OCI-LY7 (cell line): ENCODE results near the gene COG7. TPM values are rescaled to one million over a fixed set of nuclear protein-coding genes. Genes with fewer than 3 reads are reported as not detected.

Experiments used
- BruUV-seq: library from RNA; stranded (reverse); fragments of 400-500 nt; replicated peaks from 2 replicates; lab custom pipeline; 2021; lab: Mats Ljungman, UMichigan
- CTCF ChIA-PET: fragments of 300-600 bp; sonication (Branson Sonifier 250); formaldehyde crosslinking; loops from one replicate; lab custom pipeline; 2022; ENCODE audit warnings: antibody characterized with exemption; ENCODE audit not compliant: unreplicated experiment; lab: Charles Lee
- POLR2A ChIA-PET: fragments of 300-600 bp; sonication (Branson Sonifier 250); formaldehyde crosslinking; loops from one replicate; lab custom pipeline; 2022; ENCODE audit warnings: antibody characterized with exemption; lab: Charles Lee
- DNase-seq: peaks from one replicate; pipeline ENCODE4 v3.0.0-alpha.2; 2015; ENCODE audit warnings: low spot score
- H2AFZ ChIP-seq: fragments of 200-600 bp; sonication (generic), shearing (Covaris generic); 2 replicates; pipeline ENCODE4 v1.6.1; 2014; ENCODE audit warnings: mild to moderate bottlenecking, antibody characterized with exemption, low read length, moderate library complexity
- H3K27ac ChIP-seq: fragments of 200-600 bp; sonication (generic); 2 replicates; pipeline ENCODE4 v1.5.1; 2014; ENCODE audit warnings: mixed run types, low read depth, mild to moderate bottlenecking, moderate library complexity, low read length, inconsistent platforms; ENCODE audit not compliant: poor library complexity, severe bottlenecking
- H3K36me3 ChIP-seq: fragments of 200-600 bp; sonication (generic); 2 replicates; pipeline ENCODE4 v1.6.1; 2014; ENCODE audit warnings: mild to moderate bottlenecking, antibody characterized with exemption, low read length, moderate library complexity, mixed read lengths; ENCODE audit not compliant: insufficient read depth
- H3K4me1 ChIP-seq: fragments of 200-600 bp; sonication (generic); 2 replicates; pipeline ENCODE4 v1.5.1; 2014; ENCODE audit warnings: mild to moderate bottlenecking, low read length; ENCODE audit not compliant: insufficient read depth, poor library complexity, severe bottlenecking
- H3K4me2 ChIP-seq: fragments of 200-600 bp; sonication (generic); 2 replicates; pipeline ENCODE4 v1.6.1; 2014; ENCODE audit warnings: mild to moderate bottlenecking, low read length
- H3K4me3 ChIP-seq: fragments of 200-600 bp; sonication (generic); 2 replicates; pipeline ENCODE4 v1.5.1; 2014; ENCODE audit warnings: mild to moderate bottlenecking, low read depth, low read length; ENCODE audit not compliant: poor library complexity, severe bottlenecking
- H3K79me2 ChIP-seq: fragments of 200-600 bp; sonication (generic); 2 replicates; pipeline ENCODE4 v1.6.1; 2016; ENCODE audit warnings: low read depth, mild to moderate bottlenecking, low read length, moderate library complexity, mixed read lengths; ENCODE audit not compliant: insufficient read depth
- H3K9me2 ChIP-seq: fragments of 200-600 bp; sonication (generic); 2 replicates; pipeline ENCODE4 v1.6.1; 2016; ENCODE audit warnings: mild to moderate bottlenecking, low read length, mixed read lengths; ENCODE audit not compliant: insufficient read depth
- H3K9me3 ChIP-seq: fragments of 200-600 bp; sonication (generic); 2 replicates; pipeline ENCODE4 v1.6.1; 2014; ENCODE audit warnings: mild to moderate bottlenecking, mixed run types, low read length, mixed read lengths
- H4K20me1 ChIP-seq: fragments of 200-600 bp; sonication (generic); 2 replicates; pipeline ENCODE4 v1.6.1; 2014; ENCODE audit warnings: mild to moderate bottlenecking, antibody characterized with exemption, low read length, moderate library complexity, mixed read lengths; ENCODE audit not compliant: insufficient read depth
- CTCF ChIP-seq: fragments of 200-600 bp; sonication (generic); conservative IDR thresholded peaks from 2 replicates; pipeline ENCODE4 v1.5.1; 2014; ENCODE audit warnings: mild to moderate bottlenecking, antibody characterized with exemption, low read length, moderate library complexity, mixed read lengths
- EZH2phosphoT487 ChIP-seq: fragments of 200-600 bp; sonication (generic); IDR thresholded peaks from 2 replicates; pipeline ENCODE4 v1.6.1; 2018; ENCODE audit warnings: low read depth, borderline replicate concordance, mild to moderate bottlenecking, mixed run types, antibody characterized with exemption, low read length, moderate library complexity, mixed read lengths
- intact Hi-C: fragments of 100-400 bp; cut with micrococcal nuclease; formaldehyde crosslinking; loops from one replicate; pipeline ENCODE4 v1.10.0; 2022; ENCODE audit not compliant: unreplicated experiment
- total RNA-seq, 2 experiments: library from RNA; depleted of rRNA in 1 of 2; stranded (reverse); fragments of >200 nt in 1 of 2; shearing (Covaris generic) in 1 of 2; gene quantifications; 2 replicates each; pipeline ENCODE4 v1.2.3, GENCODE V29; 2014 to 2022

COG7 gene
- total RNA-seq, 2 experiments from 2014 or later = 11.4 to 21.0 TPM

DNA sequence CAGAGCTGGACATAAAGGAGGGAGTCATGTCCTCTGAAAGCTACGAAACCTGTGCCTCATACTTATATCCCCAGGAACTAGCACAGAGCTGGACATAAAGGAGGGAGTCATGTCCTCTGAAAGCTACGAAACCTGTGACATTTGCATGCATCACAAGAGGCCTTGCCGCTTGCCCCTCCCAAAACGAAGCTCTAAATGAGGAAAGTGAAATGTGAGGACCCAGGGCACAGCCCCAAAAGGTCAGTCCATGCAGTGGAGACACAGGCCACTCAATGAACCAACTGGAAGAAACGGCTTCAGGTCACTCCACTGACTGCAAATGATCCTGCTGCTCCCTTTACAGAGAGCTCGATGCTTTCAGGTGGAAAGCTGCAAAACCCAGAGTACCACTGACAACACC lies 38.3 kb downstream of the COG7 start:
- POLR2A ChIA-PET = interaction anchor here (0.6 to 2.2 kb wide), 2 partner anchors 9 to 89 kb away, joined by 5 read pairs; no protein-coding TSS in a partner anchor
- Histone ChIP-seq H3K36me3 (0 out of 2 replicates have a peak, but pooled peaks cover 2% of the 10 kb centered on the region), H3K27ac (no peak overlapping the region), H3K9me3 (no peaks in the 10 kb centered on the region), H3K9me2 (no peaks in the 10 kb centered on the region), H3K4me1 (no peaks in the 10 kb centered on the region), H4K20me1 (no peaks in the 10 kb centered on the region), H3K4me3 (no peak overlapping the region), H3K79me2 (no peaks in the 10 kb centered on the region), H3K4me2 (no peak overlapping the region), H2AFZ (no peak overlapping the region)
- no TSS peak for BruUV-seq
- CTCF ChIA-PET = no interaction called here
- DNase-seq = no peak
- TF ChIP-seq CTCF = no peak
- no peak for TF ChIP-seq EZH2phosphoT487
- intact Hi-C loops = no loop called here

- no peaks in the 10 kb centered on the region for H3K9me2 ChIP-seq
- intact Hi-C loops = no loop called here
- no peaks in the 10 kb centered on the region for H4K20me1 ChIP-seq
- CTCF ChIA-PET = no interaction called here
- TF ChIP-seq CTCF (no peak), EZH2phosphoT487 (no peak)
- POLR2A ChIA-PET = no interaction called here
- H3K79me2 ChIP-seq = no peaks in the 10 kb centered on the region
- H3K4me2 ChIP-seq = no peak overlapping the region
- no TSS peak for BruUV-seq
- no peak overlapping the region for H2AFZ ChIP-seq
- H3K9me3 ChIP-seq = no peaks in the 10 kb centered on the region
- no peak for DNase-seq
- no peak overlapping the region for H3K4me3 ChIP-seq
- no peak overlapping the region for H3K27ac ChIP-seq
- peaks cover 8% of the 10 kb centered on the region for H3K36me3 ChIP-seq
- H3K4me1 ChIP-seq = no peaks in the 10 kb centered on the region
Measured at GRCh38 chr16:23410176-23410575, 42.8 kb downstream of the COG7 start.

DNA sequence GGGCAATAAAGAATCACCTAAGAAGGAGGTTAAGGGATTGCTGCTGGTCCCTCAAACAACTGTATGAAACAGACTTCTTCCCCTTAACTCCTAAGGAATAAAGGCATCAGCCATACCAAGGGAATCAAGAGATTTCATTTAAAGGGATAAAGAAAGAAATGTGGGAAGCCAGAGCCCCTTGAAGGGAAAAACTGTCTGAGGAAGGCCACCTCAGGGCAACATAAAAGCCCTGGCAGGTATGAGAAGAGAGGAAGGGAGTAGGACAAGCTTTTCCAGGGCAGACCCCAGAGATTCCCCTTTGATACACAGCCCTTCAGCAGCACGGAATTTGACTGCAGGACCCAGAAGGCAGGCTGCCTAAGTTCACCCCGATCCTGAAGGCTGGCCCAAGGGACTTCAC lies 43.5 kb downstream of the COG7 start:
- no peaks in the 10 kb centered on the region for H3K4me1 ChIP-seq
- H3K4me2 ChIP-seq = no peak overlapping the region
- no peaks in the 10 kb centered on the region for H3K79me2 ChIP-seq
- peaks cover 13% of the 10 kb centered on the region for H3K36me3 ChIP-seq
- BruUV-seq = no TSS peak
- no peak overlapping the region for H3K27ac ChIP-seq
- H3K9me2 ChIP-seq = no peaks in the 10 kb centered on the region
- intact Hi-C loops = no loop called here
- ChIA-PET CTCF (no interaction called here), POLR2A (no interaction called here)
- no peak for DNase-seq
- H2AFZ ChIP-seq = no peak overlapping the region
- no peak overlapping the region for H3K4me3 ChIP-seq
- H4K20me1 ChIP-seq = no peaks in the 10 kb centered on the region
- H3K9me3 ChIP-seq = no peaks in the 10 kb centered on the region
- TF ChIP-seq CTCF (no peak), EZH2phosphoT487 (no peak)
